ENCODE data around the gene STK38.
"Not testable (repeated sequence)": the region's sequence is repeated elsewhere in the genome, so short reads cannot be mapped to it uniquely, and the experiment has no call there.

Gene STK38

DNA sequence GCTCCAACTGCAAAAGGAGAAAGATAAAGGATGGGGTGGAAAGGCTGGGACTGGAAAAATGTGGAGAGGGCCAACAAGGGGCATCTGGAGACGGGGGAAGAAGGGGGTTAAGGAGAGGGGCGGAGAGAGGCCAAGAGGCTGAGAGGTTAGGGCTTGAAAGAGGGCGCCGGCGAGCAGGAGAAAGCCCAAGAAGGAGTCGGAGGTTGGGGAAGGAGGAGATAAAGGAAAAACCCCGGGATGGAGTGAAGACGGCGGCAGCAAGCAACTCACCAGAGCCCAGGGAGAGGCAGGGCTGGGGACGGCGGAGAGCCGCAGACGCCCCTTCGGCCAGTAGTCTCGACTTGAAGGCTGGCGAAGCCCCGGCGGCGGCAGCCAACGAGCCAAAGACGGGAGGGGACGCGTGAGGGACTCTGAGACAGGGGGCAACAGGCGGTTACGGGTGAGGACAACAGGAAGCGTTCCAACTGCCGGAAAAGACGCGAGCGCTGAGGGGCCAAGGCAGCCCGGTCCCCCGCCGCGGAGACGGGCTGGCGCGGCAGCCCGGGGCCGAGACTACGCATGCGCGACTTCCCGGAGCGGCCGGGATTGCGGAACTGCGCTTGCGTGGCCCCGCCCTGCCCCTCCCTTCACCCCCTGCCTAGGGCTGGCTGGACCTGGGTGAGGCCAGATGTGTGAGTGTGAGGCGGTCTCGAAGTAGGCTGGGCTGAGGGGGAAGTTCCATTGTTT lies at the start of gene STK38:
Gene STK38, minus strand, starts transcription at position 560 of the 726 bp plus-strand sequence. CDS start 7,277 bp downstream, outside the sequence.
- peak; percentile 97 for DNase-seq

DNA sequence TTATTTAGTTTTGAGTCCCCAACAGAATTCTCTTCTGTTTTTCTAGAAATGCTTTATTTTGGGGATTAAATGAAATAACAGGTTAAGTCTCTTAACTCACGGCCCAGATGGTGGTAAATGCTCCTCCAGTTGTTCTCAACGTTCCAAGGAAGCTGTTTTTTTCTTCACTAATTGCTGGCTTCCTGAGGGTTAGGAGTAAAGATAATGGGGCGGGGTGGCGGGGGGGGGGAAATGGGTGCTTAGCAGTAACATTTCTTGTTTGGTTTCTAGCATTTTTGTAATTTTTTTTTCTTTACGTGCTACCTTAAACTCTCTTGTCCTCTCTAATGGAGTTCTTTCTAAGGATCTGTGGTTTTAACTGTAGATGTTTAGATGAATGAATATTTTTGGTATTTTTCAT lies 49.1 kb upstream of the STK38 start:
- DNase-seq = peak; percentile 77

DNA sequence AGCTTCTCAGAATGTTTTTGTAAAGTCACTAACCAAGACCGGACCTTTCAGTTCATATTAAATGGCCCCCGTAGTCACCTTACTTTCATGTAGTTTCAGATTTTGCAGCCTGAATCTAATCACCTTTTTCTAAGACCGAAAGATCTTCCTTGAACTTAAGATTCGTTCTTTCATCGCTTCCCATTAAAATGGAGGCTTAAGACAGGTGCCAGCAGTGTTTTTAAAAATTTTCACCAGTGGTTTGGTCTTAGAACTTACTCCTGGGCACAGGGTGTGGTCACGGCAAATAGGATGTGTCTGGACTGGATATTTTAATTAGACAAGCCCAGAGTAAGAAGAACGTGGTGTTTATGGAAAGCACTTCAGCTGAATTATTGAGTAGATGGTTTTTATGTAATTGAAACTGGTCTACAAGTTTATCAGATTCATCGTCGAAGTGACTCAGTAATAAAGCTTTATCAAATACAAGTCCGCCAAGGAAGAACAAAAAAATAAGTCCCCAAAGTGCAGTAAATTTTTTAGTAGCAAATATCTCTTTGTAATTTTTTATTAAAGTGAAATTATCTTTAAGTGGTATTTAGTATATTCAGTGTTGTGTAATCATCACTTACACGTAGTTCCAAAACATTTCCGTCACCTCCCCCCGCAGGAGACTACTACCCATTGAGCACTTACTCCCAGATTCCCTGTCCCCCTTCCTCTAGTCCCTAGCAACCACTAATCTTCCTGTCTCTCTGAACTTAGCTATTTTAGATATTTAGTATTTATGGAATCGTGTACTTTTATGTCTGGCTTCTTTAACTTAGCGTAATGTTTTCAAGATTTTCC lies 47.8 kb upstream of the STK38 start:
- DNase-seq = peak; percentile 76

DNA sequence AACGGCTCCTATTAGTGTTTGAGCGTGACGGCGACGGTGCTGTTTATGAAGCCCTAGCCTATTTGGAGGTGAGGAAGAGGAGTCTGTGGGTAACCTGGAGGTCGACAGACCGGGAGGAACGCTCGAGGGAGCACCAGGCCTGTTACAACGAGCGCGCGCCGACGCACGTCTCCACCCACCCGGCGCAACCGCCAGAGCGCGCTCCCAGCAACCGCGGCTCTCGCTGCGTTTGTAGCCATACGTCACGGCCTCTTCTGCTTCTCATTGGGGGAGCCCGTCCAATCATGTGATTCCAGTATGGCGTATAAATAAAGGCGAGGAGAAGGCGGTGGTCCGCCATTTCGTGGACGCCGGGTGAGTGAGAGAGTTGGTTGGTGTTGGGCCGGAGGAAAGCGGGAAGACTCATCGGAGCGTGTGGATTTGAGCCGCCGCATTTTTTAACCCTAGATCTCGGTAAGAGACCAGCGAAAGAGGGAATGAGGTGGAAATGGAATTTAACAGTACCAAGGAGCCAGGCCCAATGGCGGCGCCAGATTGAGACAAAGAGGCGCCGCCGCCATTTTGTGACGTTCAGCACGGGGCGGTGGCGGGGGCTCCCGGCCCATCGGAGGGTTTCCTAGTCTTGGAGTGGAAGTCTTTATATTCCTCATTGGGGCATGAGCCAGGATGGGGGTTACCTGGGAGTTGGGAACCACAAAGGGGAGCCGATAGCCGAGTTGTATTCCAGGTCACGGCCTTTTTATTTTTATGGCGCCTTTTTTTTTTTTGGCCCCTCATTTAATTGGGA lies 46.9 kb upstream of the STK38 start, which contains the start of gene SRSF3:
Gene SRSF3, plus strand, starts transcription at position 334 of the 787 bp plus-strand sequence. CDS start 2,401 bp downstream, outside the sequence.
- peak; percentile 100 for DNase-seq

DNA sequence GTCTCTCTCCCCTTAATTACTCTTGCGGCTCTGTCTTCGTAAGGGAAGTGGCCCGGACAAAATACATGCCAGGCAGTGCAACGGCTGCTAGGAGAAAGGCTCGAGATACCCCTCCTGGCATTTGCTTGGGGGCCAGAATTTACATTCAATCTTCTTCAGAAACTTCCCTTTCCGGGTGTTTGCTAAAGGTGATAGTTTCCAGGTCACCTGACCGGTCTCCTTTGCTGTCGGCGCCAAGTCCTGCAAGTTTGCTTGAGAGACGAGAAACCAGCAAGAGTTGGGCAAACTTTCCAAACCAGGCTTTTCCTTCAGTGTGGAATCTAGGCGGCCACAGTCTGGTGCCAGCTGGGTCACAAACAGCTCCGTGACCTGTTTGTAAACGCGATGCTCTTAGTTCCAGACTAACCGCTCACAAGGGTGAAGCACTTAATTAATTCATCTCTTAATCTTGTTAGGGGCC lies 46.3 kb upstream of the STK38 start:
- peak; percentile 88 for DNase-seq

DNA sequence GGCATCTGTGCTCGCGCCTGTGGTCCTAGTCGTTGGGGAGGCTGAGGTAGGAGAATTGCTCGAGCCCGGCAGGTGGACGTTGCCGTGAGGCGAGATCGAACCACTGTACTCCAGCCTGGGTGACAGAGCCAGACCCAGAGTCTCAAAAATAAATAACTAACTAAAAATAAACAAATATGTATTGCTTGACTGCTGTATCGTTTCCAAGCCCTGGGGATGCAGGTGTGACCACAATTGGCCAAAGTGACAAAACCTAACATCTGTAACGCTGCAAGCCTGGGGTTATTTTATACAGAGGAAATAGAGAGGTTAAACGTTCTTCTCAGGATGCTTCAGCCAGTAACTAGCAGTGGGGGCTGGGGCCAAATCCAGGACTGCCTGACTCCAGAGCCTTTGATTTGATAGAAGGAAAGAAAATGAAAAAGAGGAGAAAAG lies 45.0 kb upstream of the STK38 start:
- DNase-seq = no peak

DNA sequence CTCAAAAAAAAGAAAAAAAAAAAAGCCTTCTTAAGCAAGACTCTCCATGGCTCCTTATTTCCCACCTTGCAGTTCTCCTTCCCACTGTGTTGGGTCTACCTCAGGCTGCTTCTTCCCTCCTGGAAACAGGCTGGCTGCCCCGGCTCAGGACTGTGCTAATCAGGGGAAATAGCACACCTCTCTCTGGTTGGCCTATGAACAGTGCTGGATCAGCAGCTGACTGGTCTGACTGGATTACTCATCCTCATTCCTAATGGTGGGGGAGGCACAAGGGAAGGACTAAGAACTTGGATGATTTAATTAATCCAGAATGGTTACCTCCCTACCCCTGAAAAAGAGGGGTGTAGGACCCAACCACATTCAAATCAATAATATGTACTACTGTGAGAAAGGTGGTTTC lies 43.0 kb upstream of the STK38 start:
- no peak for DNase-seq

DNA sequence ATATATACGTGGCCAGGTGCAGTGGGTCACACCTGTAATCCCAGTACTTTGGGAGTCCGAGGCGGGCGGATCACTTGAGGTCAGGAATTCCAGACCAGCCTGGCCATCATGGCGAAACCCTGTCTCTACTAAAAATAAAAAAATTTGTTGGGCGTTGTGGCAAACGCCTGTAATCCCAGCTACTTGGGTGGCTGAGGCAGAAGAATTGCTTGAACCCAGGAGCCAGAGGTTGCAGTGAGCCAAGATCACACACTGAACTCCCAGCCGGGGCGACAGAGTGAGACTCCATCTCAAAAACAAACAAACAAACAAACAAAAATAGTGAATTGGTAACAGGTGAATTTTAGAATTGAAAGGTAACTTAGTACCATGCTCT lies 41.7 kb upstream of the STK38 start:
- DNase-seq = not testable (repeated sequence)

DNA sequence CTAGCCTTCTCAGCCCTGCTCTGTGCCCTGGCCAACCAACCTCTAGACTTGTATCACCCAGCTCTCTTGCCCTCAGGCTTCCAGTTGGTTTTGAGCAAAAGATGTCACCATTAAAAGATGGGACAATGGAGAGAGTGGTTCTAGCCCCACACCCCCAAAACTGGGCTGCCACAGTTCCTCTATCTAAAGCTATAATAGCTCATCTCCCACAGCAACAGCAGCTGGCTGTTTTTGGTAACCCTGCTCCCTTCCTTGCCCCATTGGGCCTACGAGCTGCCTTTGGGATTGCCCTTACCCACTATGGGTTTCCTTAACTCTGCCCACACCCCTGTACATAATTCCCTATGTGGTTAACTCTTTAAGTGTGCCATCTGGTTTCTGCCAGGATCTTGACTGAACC lies 39.3 kb upstream of the STK38 start:
- no peak for DNase-seq

DNA sequence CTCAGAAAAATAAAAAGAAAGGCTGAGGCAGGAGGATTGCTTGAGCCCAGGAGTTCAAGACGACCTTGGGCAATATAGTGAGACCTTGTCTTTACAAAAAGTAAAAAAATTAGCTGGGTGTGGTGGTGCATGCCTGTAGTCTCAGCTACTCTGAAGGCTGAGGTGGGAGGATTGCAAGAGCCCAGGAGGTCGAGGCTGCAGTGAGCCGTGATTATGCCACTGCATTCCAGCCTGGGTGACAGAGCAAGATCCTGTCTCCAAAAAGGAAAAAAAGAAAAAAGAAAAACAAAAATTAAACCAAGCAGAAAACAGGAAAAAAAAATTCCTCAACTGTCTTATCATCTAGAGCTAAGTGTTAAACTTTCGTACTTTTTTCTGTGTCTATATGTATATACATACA lies 34.4 kb upstream of the STK38 start:
- DNase-seq = no peak

DNA sequence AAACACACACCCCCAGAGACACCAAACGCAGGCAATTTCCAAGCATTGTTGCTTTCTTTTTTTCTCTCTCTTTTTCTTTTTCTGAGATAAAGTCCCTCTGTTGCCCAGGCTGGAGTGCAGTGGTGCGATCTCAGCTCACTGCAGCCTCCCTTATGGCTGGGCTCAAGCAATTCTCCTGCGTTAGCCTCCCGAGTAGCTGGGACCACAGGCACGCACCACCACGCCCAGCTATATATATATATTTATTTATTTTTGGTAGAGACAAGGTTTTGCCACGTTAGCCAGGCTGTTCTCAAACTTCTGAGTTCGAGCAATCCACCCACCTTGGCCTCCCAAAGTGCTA lies 32.9 kb upstream of the STK38 start:
- no peak for DNase-seq

DNA sequence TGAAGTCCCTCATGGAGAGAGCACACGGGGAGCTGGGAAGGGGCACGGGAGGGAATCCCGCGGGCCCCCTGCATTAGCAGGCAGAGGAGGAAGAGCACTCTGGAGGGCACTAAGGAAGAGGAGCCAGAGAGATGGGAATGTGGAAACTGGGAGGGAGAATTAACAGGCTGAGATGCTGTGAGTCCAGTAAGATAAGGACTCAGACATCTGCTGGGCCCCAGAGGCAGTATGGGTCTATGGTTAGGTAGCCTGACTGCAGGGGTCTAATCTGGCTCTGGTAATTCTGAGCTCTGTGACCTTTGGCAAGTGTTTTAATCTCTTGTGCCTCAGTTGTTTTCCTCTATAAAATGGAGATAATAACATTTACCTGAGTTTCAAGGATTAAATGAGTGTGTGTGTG lies 31.2 kb upstream of the STK38 start:
- no peak for DNase-seq

DNA sequence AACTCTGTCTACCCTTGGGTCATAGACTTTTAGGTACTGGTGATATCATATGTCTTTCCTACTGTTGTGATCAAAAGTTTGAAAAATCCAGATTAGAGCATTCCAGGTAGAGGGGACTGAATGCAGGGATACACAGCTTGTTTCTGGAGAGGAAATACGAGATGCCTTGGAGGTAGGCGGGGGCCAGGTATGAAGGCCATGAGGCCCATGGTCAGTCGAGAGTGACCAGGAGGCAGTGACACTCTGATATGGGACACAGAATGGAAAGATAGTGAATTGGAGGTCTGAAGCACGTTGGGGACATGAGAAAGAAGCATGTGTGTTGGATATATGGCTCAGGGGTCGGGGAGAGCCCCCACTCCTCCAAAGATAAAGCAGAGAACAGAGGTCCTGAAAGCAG lies 30.8 kb upstream of the STK38 start:
- DNase-seq = no peak

DNA sequence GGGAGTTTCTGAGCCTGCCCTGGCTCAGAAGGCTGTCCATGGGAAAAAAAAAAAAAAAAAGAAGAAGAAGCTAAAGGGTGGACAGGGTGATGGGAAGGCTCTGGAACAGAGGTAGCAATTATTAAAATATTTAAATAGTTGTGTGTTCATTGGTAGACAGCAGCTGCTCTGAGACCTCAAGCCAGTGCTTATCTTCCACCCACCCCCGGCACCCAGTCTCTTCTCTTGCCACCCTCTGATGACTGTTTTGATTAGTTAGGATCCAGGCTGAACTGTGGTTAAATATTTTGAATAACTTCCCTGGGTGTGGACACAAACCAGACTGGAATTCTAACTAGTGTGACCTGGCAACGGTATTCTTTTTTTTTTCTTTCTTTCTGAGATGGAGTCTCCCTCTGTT lies 30.0 kb upstream of the STK38 start:
- no peak for DNase-seq

DNA sequence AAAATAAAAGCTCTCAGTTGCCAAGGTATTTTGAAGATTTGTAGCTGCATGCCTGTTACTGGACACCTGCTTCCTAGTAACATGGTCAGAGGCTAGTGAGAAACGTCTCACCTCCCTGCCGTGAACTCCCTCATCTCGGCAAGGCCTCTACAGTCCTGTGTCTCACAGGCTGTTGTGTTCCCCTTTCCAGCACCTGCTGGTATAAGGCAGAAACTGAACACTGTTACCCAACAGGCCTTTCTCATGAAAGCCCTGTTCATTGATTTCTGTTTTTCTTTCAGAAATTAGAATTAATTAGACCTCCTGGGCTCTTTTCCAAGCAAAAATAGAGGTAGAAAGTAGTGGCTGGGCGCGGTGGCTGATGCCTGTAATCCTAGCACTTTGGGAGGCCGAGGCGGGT lies 29.3 kb upstream of the STK38 start:
- DNase-seq = no peak

DNA sequence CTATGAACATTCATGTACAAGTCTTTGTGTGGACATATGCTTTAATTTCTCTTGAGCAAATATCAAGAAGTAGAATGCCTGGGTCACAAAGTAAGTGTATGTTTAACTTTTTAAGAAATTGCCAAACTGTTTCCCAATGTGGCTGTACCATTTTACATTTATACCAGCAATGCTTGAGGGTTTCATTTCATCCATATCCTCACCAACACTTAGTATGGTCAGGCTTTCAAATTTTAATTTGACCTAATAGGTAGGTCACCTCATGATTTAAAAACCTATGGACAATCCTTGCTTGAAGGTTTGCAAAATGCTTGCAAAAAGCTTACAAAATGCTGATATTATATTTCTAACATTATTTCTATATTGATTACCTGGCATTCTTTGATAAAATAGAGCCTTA lies 27.4 kb upstream of the STK38 start:
- no peak for DNase-seq

DNA sequence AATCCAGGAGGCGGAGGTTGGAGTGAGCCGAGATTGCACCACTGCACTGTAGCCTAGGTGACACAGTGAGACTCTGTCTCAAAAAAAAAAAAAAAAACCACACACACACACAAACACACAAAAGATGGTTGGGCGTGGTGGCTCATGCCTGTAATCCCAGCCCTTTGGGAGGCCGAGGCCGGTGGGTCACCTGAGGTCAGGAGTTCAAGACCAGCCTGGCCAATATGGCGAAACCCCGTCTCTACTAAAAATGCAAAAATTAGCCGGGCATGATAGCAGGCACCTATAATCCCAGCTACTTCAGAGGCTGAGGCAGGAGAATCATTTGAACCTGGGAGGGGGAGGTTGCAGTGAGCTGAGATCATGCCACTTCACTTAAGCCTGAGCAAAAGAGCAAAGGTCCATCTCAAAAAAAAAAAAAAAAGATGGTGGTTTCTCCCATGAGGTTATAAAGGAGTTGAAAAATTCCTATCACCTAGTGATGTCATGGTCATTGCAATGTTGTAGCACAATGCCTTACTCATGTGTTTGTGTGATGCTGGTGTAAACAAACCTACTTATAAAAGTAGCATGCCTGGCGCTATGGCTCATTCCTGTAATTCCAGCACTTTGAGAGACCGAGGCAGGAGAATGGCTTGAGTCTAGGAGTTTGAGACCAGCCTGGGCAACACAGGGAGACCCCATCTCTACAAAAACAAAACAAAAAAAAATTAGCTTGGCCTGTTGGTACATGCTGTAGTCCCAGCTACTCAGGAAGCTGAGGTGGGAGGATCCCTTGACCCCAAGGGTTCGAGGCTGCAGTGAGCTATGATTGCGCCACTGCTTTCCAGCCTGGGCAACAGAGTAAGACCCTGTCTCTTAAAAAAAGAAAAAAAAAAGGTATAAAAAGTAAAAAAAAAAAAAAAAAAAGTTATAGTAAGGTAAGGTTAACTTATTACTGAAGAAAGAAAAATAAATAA lies 25.4 kb upstream of the STK38 start:
- DNase-seq = not testable (repeated sequence)

DNA sequence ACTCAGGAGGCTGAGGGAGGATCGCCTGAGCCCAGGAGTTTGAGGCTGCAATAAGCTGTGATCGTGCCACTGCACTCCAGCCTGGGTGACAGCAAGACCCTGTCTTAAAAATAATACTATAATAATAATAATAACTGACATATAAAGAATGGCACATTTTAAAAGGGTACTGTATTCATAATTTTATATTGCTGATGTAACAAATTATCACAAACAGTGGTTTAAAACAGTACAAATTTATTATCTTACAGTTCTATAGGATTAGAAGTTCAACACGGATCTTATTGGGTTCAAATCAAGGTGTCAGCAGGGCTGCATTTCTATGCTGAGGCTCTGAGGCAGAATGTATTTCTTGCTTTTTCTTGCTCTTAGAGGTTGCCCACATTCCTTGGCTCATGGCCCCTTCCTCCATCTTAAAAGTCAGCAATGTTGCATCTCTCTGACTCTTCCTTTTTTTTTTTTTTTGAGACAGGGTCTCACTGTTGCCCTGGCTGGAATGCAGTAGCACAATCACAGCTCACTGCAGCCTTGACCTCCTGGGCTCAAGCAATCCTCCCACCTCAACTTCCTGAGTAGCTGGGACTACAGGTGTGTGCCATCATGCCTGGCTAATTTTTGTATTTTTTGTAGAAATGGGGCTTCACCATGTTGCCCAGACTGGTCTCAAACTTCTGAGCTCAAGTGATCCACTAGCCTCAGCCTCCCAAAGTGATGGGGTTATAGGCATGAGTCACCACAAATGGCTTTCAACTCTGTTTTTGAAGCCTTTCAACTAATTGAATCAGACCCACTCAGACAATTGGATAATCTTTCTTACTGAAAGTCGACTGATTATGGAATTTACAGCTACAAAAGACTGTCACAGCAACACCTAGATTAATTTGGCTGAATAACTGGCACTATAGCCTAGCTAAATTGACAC lies 24.1 kb upstream of the STK38 start:
- DNase-seq = no peak

DNA sequence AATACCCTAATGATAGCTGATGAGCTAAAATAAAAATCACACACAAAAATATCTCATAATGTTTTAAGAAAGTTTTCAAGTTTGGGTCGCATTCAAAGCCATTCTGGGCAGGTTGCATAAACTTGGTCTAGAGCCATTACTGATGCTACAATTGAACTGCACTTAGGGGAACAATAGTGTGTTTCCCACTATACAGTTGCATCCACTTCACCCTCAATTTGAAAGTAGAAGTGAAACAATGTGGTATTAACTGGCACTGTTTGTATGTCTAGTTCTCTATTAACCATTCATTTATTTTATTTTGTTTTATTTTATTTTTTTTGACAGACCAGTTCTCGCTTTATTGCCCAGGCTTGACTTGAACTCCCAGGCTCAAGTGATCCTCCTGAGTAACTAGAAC lies 23.0 kb upstream of the STK38 start:
- DNase-seq = no peak

DNA sequence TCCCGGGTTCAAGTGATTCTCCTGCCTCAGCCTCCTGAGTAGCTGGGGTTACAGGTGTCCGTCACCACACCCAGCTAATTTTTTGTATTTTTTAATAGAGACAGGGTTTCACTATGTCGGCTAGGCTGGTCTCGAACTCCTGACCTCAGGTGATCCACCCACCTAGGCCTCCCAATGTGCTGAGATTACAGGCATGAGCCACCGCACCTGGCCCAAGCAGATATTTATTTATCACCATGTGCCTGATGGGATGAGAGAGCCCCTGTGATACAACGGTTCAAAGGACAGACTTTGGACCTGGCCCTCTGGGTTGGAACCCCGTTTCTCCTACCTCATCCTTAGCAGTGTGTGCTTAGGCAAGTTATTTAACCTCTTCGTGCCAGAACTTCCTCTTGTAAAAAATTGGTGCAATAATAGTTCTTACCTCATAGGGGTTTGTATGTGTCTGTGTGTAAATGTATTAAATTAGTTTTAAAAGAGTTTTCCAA lies 19.2 kb upstream of the STK38 start:
- DNase-seq = no peak

DNA sequence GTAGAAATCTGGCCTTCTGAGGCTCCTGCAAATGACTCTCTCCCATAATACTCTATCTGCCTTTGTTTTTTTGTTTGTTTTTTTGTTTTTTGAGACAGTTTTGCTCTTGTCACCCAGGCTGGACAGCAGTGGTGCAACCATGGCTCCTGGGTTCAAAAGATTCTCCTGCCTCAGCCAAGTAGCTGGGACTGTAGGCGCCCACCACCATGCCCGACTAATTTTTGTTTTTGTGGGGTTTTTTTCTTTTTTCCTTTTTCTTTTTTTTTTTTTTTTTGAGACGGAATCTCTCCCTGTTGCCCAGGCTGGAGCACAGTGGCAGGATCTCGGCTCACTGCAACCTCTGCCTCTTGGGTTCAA lies 16.6 kb upstream of the STK38 start:
- DNase-seq = no peak

Measured in NCI-H69 (cell line).